A549 (cell line): Measurements from ENCODE around the gene GRB14. TPM values are rescaled to one million over a fixed set of nuclear protein-coding genes. Genes with fewer than 3 reads are reported as not detected.
A peak's percentile ranks its signal among the peaks of the same experiment; 100 is the strongest.

Experiments
- ATAC-seq, 2 experiments: fragments of 200-7000 bp in 1 of 2; fragments of >200 bp in 1 of 2; cut with Nextera tagmentation in 1 of 2; cut with Tn5 transposase in 1 of 2; 3 replicates each; pipeline versions ENCODE4 v1.8.0 to v1.9.1; 2018 to 2020; ENCODE audit warnings: mild to moderate bottlenecking in 1 of 2, moderate library complexity in 1 of 2
- CTCF ChIA-PET: fragments of 300-600 bp; sonication (Branson Sonifier 250); formaldehyde crosslinking; extraction: SDS; loops from one replicate; lab custom pipeline; 2021; ENCODE audit warnings: antibody characterized with exemption, inconsistent platforms; lab: Yijun Ruan, JAX
- POLR2A ChIA-PET: fragments of 350-600 bp; formaldehyde crosslinking; extraction: SDS; loops from one replicate; lab custom pipeline; 2021; ENCODE audit warnings: antibody characterized with exemption, inconsistent platforms; lab: Yijun Ruan, JAX
- DNase-seq, 2 experiments: peaks; one replicate each; pipeline versions ENCODE4 v3.0.0 to v3.0.0-alpha.2; 2011 to 2016; ENCODE audit warnings: low read depth in 1 of 2, low spot score in 1 of 2
- FAIRE-seq: peaks from 2 replicates; lab custom pipeline; 2011; peaks lifted over from hg19 to GRCh38; lab: Jason Lieb, UNC
- H3K27ac ChIP-seq, 2 experiments: fragments of >200 bp; sonication (Bioruptor Twin); formaldehyde crosslinking; 3 replicates each; pipeline ENCODE4 v1.5.1; 2016 to 2017
- H3K4me1 ChIP-seq: fragments of >200 bp; sonication (Bioruptor Twin); formaldehyde crosslinking; 3 replicates; pipeline ENCODE4 v1.6.1; 2016
- H3K4me2 ChIP-seq: fragments of >200 bp; sonication (Bioruptor Twin); formaldehyde crosslinking; 3 replicates; pipeline ENCODE4 v1.6.1; 2016
- H3K4me3 ChIP-seq: fragments of >200 bp; sonication (Bioruptor Twin); formaldehyde crosslinking; 3 replicates; pipeline ENCODE4 v1.5.1; 2016
- H3K9me3 ChIP-seq: fragments of >200 bp; sonication (Bioruptor Twin); formaldehyde crosslinking; 3 replicates; pipeline ENCODE4 v1.6.1; 2016
- BCL3 ChIP-seq: fragments of >200 bp; sonication (Bioruptor Twin); formaldehyde crosslinking; IDR thresholded peaks from 3 replicates; pipeline ENCODE4 v1.6.1; 2016
- CBX2 ChIP-seq: fragments of 200-600 bp; sonication (generic); IDR thresholded peaks from 2 replicates; pipeline ENCODE4 v1.6.1; 2016; ENCODE audit warnings: low read depth, mild to moderate bottlenecking, borderline replicate concordance
- CHD4 ChIP-seq: fragments of 200-600 bp; sonication (generic); IDR thresholded peaks from 2 replicates; pipeline ENCODE4 v1.6.1; 2016; ENCODE audit warnings: antibody characterized with exemption, mild to moderate bottlenecking, borderline replicate concordance
- EHF ChIP-seq: fragments of 250-450 bp; sonication (Bioruptor Pico); IDR thresholded peaks from 2 replicates; pipeline ENCODE4 v1.5.0; 2020; ENCODE audit warnings: mild to moderate bottlenecking
- ESRRA ChIP-seq: fragments of 150-350 bp; IDR thresholded peaks from 2 replicates; pipeline ENCODE4 v1.6.1; 2014; ENCODE audit warnings: mild to moderate bottlenecking, low read length, borderline replicate concordance
- FOSL2 ChIP-seq, 2 experiments: fragments of 450-650 bp in 1 of 2; fragments of >200 bp in 1 of 2; sonication (Bioruptor Twin) in 1 of 2; formaldehyde crosslinking; IDR thresholded peaks; 2 replicates each; pipeline versions ENCODE4 v1.5.0 to v1.6.1; 2016 to 2020; ENCODE audit warnings: mild to moderate bottlenecking in 1 of 2, moderate library complexity in 1 of 2
- JUNB ChIP-seq: fragments of >200 bp; sonication (Bioruptor Twin); formaldehyde crosslinking; IDR thresholded peaks from 2 replicates; pipeline ENCODE4 v1.6.1; 2016
- KDM5A ChIP-seq: fragments of 200-600 bp; sonication (generic); IDR thresholded peaks from 2 replicates; pipeline ENCODE4 v1.6.1; 2016; ENCODE audit warnings: antibody characterized with exemption, mild to moderate bottlenecking
- MAFK ChIP-seq: fragments of 450-650 bp; IDR thresholded peaks from 2 replicates; pipeline ENCODE4 v1.6.1; 2014; ENCODE audit not compliant: partially characterized antibody
- MYC ChIP-seq: IDR thresholded peaks from 2 replicates; pipeline ENCODE4 v1.6.1; 2012; ENCODE audit warnings: mild to moderate bottlenecking, inconsistent platforms, low read length, improper control_type of control experiment, borderline replicate concordance
- RCOR1 ChIP-seq: fragments of 150-350 bp; IDR thresholded peaks from 2 replicates; pipeline ENCODE4 v1.6.1; 2014; ENCODE audit warnings: antibody characterized with exemption, low read length, low read depth
- RFX5 ChIP-seq: fragments of 450-650 bp; IDR thresholded peaks from 2 replicates; pipeline ENCODE4 v1.7.1; 2014; ENCODE audit warnings: antibody characterized with exemption, mild to moderate bottlenecking, moderate library complexity
- RNF2 ChIP-seq: fragments of 200-600 bp; sonication (generic); IDR thresholded peaks from 2 replicates; pipeline ENCODE4 v1.6.1; 2016; ENCODE audit warnings: low read depth, mild to moderate bottlenecking, antibody characterized with exemption, moderate library complexity, borderline replicate concordance
- SREBF2 ChIP-seq: fragments of 450-650 bp; IDR thresholded peaks from 2 replicates; pipeline ENCODE4 v1.6.1; 2014; ENCODE audit warnings: mild to moderate bottlenecking, moderate library complexity
- TFCP2L1 ChIP-seq: fragments of 250-450 bp; sonication (Bioruptor Pico); IDR thresholded peaks from 2 replicates; pipeline ENCODE4 v1.5.0; 2021; ENCODE audit warnings: mild to moderate bottlenecking
- TP53 ChIP-seq: fragments of 250-450 bp; sonication (Bioruptor Pico); IDR thresholded peaks from 2 replicates; pipeline ENCODE4 v1.5.0; 2021; ENCODE audit warnings: mild to moderate bottlenecking, moderate library complexity
- USF2 ChIP-seq: fragments of 450-650 bp; IDR thresholded peaks from 2 replicates; pipeline ENCODE4 v1.6.1; 2014; ENCODE audit warnings: antibody characterized with exemption
- ZFP36 ChIP-seq: fragments of 450-650 bp; IDR thresholded peaks from 2 replicates; pipeline ENCODE4 v1.6.1; 2014; ENCODE audit warnings: borderline replicate concordance; ENCODE audit not compliant: partially characterized antibody
- ZNF302 ChIP-seq: fragments of 250-450 bp; sonication (Bioruptor Pico); IDR thresholded peaks from 2 replicates; pipeline ENCODE4 v1.9.0; 2021; ENCODE audit warnings: inconsistent platforms, mild to moderate bottlenecking, moderate library complexity
- WGBS: methylation state at CpG from one replicate; pipeline ENCODE4 v1.1.6; 2017; ENCODE audit errors: missing lambda C conversion rate; 5-methylcytosine and 5-hydroxymethylcytosine counted together
- polyA plus RNA-seq, 4 experiments: library from polyadenylated mRNA; depleted of rRNA in 3 of 4; stranded (reverse); fragments of >200 nt; fragmentation: RNase III in 1 of 4; extraction: RNeasy Plus Mini Kit Qiagen cat#74134 plus additional on column Dnase treatment in 1 of 4; gene quantifications; 2 replicates in 3 of 4; 3 replicates in 1 of 4; pipeline ENCODE4 v1.2.3, GENCODE V29; 2011 to 2017

Gene GRB14
- polyA plus RNA-seq, 2 of the 4 experiments (the other 2 are of a cell fraction) = 18.6 to 26.0 TPM

GRCh38 chr2:164597983-164598382, 23.3 kb downstream of the GRB14 start:
- DNase-seq = no peak
- Histone ChIP-seq H3K9me3 (no peaks in the 10 kb centered on the region), H3K4me2 (no peak overlapping the region), H3K27ac (no peak overlapping the region), H3K4me1 (peaks cover 23% of the 10 kb centered on the region), H3K4me3 (no peak overlapping the region)
- ChIA-PET CTCF (interaction anchor here (1.0 kb wide), 1 partner anchor 38 kb away, joined by 6 read pairs; no protein-coding TSS in a partner anchor), POLR2A (no interaction called here)
- no peak for FAIRE-seq
- 61% methylated on average over 2 of the region's 2 CpGs for WGBS
- TF ChIP-seq ESRRA (no peak), CBX2 (no peak), ZNF302 (CRISPR knock-in tag) (no peak), RNF2 (no peak), BCL3 (no peak), EHF (no peak), RFX5 (no peak), RCOR1 (no peak), MAFK (no peak), USF2 (no peak), FOSL2 (IDR thresholded peaks at IDR 0.05) (no peak), FOSL2 (CRISPR knock-in tag; IDR thresholded peaks at IDR 0.05) (no peak), SREBF2 (no peak), MYC (no peak), CHD4 (no peak)
- ATAC-seq = no peak

GRCh38 chr2:164595031-164595430, 26.3 kb downstream of the GRB14 start:
- no peak for FAIRE-seq
- CTCF ChIA-PET = no interaction called here
- Histone ChIP-seq H3K4me1 (peaks cover 18% of the 10 kb centered on the region; the same call in 2 of the 3 replicates), H3K4me2 (no peak overlapping the region), H3K27ac (no peak overlapping the region), H3K4me3 (no peak overlapping the region), H3K9me3 (0 out of 3 replicates have a peak, but pooled peaks cover 3% of the 10 kb centered on the region)
- WGBS = 88% methylated on average over 1 of the region's 1 CpG
- POLR2A ChIA-PET = no interaction called here
- no peak for DNase-seq
- no peak for ATAC-seq
- no peak for TF ChIP-seq USF2
- TF ChIP-seq KDM5A = no peak
- no peak for TF ChIP-seq JUNB
- TF ChIP-seq FOSL2 (IDR thresholded peaks at IDR 0.05) = no peak
- TF ChIP-seq FOSL2 (CRISPR knock-in tag; IDR thresholded peaks at IDR 0.05) = no peak
- TF ChIP-seq CHD4 = no peak

- H3K27ac ChIP-seq = no peak overlapping the region
- ChIA-PET POLR2A (no interaction called here), CTCF (no interaction called here)
- H3K9me3 ChIP-seq = 0 out of 3 replicates have a peak, but pooled peaks cover 3% of the 10 kb centered on the region
- ATAC-seq (no peak), FAIRE-seq (no peak), DNase-seq (no peak)
- 0 out of 3 replicates have a peak overlapping the region, but pooled peaks have one; percentile 2 for H3K4me2 ChIP-seq
- peaks cover 18% of the 10 kb centered on the region; the same call in 2 of the 3 replicates for H3K4me1 ChIP-seq
- TF ChIP-seq TFCP2L1 (CRISPR knock-in tag) (no peak), KDM5A (no peak), TP53 (CRISPR knock-in tag) (no peak), RNF2 (no peak), ZFP36 (no peak)
- TF ChIP-seq, all 56 proteins: peak for 0
- H3K4me3 ChIP-seq = no peak overlapping the region
These were observed 27.3 kb downstream of the GRB14 start for GRCh38 chr2:164593959-164594358.
